ENCODE results near the gene TTC22.

Gene TTC22

DNA sequence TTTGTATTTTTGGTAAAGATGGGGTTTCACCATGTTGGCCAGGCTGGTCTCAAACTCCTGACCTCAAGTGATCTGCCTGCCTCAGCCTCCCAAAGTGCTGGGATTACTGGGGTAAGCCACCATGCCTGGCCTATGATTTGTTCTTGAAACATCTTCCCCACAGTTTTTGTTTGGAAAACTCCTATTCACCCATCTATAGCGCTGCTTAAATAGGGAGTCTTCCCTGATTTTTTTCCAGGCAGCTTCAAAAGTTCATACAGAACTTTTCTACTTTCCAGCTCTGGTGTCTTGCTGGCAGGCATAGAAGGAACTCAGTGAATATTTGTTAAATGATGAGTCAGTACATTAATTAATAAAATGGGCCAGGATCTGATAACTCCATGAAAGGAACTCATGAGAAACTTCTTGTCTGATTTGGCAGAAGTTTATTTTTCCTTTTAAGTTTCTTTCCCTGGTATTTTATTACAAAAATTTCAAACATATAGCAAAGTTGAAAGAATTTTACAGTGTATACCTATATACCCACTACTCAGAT, 33.0 kb upstream of the TTC22 start:
- DNase-seq (ENCODE audit: low read depth) = no peak

DNA sequence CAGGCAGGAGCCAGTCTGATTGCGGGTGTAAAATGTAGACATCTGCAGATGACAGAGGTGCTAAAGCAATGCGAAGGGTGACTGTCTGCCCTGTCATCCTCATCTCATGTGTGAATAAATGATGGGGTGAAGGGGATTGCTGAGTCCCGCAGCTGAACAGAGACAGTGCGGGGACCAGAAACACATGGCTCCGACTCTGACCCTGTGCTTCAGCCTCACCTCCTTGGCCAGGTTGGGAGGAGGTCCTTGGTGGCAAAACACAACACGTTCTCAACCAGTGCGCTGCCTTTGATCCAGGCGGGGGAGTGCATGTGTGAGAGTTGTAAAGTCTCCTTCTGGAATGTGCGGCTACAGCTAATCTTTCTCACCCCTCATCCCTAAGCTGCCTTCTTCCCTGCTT, 32.0 kb upstream of the TTC22 start:
- no peak for DNase-seq (ENCODE audit: low read depth)

DNA sequence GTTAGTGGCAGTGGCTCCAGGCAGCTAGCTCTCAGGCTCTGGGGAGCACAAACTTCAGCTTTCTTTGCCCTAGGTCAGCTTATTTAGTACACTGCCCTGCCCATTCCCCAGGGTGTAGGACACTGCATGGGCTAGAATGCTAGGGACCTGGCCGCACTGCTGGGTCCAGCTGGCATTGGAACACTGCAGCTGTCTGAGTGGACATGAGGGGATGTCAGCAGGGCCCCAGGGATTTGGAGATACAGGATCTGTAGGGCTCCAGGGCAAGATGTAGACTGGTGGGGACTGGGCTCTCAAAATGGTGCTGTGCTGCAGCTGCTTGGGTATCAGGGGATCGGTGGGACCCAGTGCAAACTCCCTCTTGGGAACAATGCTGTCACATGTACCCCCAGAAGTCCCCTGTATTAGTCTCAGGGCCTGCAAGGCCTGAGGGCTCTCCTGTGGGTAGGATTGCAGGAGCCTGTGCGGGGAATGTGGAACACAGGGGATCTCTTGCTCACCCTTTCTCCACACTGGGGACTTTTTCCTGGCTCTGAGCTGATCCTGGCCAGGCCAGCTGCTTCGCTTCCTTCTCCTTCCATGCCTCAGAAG, 25.2 kb upstream of the TTC22 start:
- DNase-seq (ENCODE audit: low read depth) = no peak

DNA sequence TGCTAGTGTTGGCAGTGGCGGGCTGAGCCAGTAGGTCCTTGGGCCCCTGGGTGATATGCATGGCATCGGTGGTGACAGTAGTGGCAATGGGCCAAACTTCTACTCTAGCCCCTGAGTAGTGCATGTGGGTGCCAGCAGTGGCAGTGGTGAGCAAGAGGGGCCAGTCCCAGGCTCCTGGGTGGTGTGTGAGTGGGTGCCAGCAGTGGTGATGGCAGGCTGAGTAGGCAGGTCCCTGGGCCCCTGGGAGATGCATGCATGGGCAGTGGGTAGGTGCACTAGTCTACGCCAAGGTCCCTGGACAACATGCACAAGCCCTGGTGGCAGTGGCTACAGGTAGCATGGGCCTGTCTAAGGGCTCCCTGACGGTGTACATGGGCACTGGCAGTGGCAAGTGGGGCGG, 24.6 kb upstream of the TTC22 start:
- DNase-seq (ENCODE audit: low read depth) = no peak

DNA sequence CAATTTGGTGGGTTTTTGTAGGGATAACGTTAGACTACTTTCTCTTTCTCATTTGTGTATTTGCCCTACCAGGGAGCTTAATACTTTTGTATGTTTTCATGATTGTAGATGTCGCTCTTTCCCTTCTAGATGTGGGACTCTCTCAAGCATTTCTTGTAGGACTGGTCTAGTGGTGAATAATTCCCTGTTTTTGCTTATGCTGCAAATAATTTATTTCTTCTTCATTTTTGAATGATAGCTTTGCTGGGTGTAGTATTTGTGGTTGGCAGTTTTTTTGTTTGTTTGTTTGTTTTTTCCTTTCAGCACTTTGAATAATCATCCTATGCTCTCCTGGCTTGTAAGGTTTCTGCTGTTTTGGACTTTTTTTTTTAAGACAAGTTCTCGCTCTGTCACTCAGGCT, 22.5 kb upstream of the TTC22 start:
- no peak for DNase-seq (ENCODE audit: low read depth)

- no peak for DNase-seq (ENCODE audit: low read depth)
Observed at GRCh38 chr1:54819733-54820132, 18.6 kb upstream of the TTC22 start.

DNA sequence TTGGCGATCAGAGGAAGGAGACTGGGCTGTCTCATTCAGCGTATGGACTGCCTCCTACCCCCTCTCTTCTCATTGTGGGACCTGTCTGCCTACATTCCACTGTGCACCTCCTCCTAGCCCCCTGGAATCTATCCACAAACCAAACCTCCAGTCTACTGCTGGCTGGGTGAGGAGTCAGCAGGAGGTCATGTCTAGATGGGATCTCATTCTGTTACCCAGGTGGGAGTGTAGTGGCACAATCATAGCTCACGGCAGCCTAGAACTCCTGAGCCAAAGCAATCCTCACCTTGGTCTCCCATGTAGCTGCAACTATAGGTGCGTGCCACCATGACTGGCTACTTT, 18.0 kb upstream of the TTC22 start:
- no peak for DNase-seq (ENCODE audit: low read depth)

GRCh38 chr1:54818461-54819194, 17.5 kb upstream of the TTC22 start:
- no peak for DNase-seq (ENCODE audit: low read depth)

DNA sequence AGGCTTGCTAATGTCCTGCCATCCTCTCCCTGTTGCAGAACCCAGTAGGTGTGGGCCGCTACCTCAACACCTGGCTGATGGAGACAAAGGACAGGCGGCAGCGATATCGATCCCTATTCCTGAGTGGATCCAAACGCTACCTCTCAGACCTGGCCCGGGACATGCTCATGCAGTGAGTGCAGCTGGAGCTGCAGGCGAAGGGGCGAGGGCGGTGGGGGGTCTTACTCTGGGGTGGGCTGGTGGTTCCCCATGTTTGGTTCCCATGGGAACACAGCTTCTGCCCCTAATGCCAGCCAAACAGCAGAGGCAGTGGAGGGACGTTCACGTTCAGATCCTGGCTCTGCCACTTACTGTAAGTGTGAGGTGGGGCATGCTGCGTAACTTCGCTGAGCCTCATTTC, 15.8 kb upstream of the TTC22 start:
- no peak for DNase-seq (ENCODE audit: low read depth)

DNA sequence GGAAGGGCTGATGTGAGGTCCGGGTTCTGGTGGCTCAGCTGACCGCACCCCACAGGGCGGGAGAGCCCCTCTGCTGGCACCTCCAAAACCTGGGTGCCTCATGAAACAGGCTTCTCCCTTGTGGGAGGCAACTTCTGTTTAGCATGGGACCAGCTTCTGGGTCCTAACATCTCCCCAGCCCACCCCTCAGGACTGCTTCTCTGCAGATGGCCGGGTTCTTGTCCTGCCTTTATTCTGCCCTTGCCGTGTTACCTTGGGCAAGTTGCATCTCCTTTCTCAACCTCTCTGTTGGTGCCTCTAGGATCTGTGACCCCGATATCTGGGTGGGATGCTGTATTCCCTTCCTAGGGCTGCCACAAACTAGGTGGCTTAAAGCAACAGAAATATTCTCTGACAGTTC, 15.0 kb upstream of the TTC22 start:
- DNase-seq (ENCODE audit: low read depth) = no peak

DNA sequence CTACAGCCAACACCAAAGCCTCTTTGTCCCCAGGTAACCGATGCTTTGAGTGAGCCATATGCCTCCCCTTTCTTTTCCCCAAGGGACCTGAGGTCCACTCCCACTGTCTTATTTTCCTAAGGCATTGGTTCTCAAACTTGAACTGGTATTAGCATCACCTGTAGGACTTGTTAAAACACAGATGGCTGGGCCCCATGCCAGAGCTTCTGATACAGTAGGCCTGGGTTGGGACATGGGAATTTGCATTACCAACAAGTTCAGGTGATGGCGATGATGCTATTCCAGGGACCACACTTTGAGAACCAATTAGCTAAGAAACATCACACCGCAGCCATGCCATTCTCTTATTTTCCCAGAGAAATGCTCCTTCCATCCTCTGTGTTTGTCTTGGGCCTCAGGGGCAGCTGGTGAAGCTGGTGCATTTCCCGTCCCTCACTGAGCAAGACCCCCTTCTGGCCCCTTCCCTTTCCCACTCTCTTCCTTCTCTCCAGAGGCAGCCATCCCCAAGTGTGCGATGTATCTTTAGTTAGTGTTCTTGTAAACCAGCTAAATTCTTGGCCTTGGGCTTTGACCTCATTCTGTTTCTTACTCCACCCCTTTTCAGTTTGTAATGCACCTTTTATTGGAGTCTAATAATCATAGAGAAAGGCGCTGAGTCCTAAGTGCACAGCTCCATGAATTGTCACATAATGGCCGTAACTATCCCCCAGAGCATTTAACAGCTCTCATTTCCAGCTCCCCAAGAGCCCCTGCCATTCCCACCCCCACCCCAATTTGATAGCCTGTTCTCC, 14.2 kb upstream of the TTC22 start:
- no peak for DNase-seq (ENCODE audit: low read depth)

GRCh38 chr1:54814571-54814970, 13.4 kb upstream of the TTC22 start:
- DNase-seq (ENCODE audit: low read depth) = no peak

- no peak for DNase-seq (ENCODE audit: low read depth)
Observed at GRCh38 chr1:54814126-54814498, 13.0 kb upstream of the TTC22 start.

DNA sequence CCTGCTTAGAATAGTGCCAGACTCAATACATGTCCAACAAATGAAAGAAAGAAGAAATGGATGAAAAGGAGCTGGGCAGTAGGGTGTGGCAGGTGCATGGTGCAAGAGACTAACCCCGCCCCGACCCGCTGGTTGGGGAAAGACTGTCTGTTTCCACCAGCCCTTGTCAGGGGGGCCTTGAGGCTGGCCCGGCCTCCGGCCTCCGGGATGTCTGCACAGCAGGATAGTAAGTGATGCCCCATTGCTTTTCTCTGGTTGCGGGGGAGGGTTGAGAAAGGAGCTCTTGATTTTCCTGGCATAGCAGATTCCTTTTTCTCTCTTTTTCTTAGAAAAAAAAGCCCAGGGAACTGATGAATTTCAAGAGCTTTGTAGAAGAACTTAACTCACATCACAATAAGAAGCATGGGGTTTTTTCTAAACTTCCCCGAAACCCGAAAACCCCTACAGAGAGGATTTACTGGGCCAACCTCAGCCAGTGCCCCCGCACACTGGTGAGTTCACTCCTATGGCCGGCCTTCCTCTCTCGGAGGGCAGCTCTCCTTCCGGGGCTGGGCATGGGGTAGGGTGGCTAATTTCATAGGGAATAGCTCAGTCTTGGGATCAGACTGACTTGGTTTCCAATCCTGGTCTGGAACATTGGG, 12.5 kb upstream of the TTC22 start:
- DNase-seq (ENCODE audit: low read depth) = no peak

DNA sequence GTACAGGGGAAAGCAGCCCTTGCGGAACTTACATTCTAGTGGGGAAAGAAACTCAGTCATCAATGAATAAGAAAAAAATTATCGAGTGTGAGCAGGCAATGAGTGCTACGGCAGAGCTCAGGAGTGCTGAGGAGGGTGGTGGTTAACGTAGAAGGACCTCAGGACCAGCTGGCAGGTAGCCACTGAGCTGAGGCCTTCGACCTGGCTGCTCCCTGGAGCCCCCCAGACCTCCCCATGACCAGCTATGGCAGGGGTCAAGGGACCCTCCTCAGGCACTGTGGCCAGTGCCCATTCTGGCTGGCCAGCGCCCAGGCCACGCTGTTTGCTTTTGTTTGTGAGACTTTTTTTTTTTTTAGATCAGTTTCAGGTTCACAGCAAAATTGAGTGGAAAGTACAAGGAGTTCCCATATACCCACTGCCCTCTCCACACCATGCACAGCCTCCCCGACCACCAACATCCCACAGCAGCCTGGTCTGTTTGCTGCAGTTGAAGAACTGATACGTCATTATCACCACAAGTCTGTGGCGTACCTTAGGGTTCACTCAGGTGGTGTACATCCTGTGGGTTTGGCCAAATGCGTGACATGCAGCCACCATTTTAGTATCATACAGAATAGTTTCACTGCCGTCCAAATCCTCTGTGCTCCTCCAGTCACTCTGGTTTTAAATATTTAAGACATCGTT, 11.8 kb upstream of the TTC22 start:
- DNase-seq (ENCODE audit: low read depth) = no peak

GRCh38 chr1:54811739-54812655, 10.9 kb upstream of the TTC22 start:
- no peak for DNase-seq (ENCODE audit: low read depth)

GRCh38 chr1:54811066-54811465, 9.9 kb upstream of the TTC22 start:
- DNase-seq (ENCODE audit: low read depth) = no peak

- peak; percentile 55 for DNase-seq (ENCODE audit: low read depth)
Observed at GRCh38 chr1:54810153-54810942, 9.2 kb upstream of the TTC22 start.

- DNase-seq (ENCODE audit: low read depth) = no peak
Observed at GRCh38 chr1:54809496-54810074, 8.5 kb upstream of the TTC22 start.

Measured in stimulated activated CD8-positive, alpha-beta memory T cell treated with anti-CD3 and anti-CD28 coated beads, Interleukin-7, amount 100 ng/mL, for 24 hours (primary cell).